GM23338 (cell line): ENCODE measurements around the gene NRF1. TPM values are rescaled to one million over a fixed set of nuclear protein-coding genes. Genes with fewer than 3 reads are reported as not detected.
A peak's percentile ranks its signal among the peaks of the same experiment; 100 is the strongest.

ENCODE experiments used
- ATAC-seq: fragments of 200-7000 bp; cut with Tn5 transposase; 3 replicates; pipeline ENCODE4 v1.9.1; 2020
- DNase-seq: peaks from one replicate; pipeline ENCODE4 v3.0.0-alpha.2; 2015; ENCODE audit warnings: low spot score
- H2AFZ ChIP-seq: fragments of 200-600 bp; sonication (generic); 2 replicates; pipeline ENCODE4 v1.8.0; 2016; ENCODE audit warnings: antibody characterized with exemption, mild to moderate bottlenecking, moderate library complexity
- H3F3A ChIP-seq: fragments of 200-600 bp; sonication (generic); replicated peaks from 2 replicates; pipeline ENCODE4 v1.8.0; 2017; ENCODE audit warnings: antibody characterized with exemption, mixed run types, low read depth
- H3K27ac ChIP-seq: fragments of 200-600 bp; sonication (generic); 2 replicates; pipeline ENCODE4 v1.6.1; 2016; ENCODE audit warnings: low read depth
- H3K27me3 ChIP-seq: fragments of 200-600 bp; sonication (generic); 2 replicates; pipeline ENCODE4 v1.8.0; 2016; ENCODE audit warnings: mild to moderate bottlenecking, mixed run types, moderate library complexity; ENCODE audit not compliant: insufficient read depth
- H3K36me3 ChIP-seq: fragments of 200-600 bp; sonication (generic); 2 replicates; pipeline ENCODE4 v1.8.0; 2016; ENCODE audit warnings: mild to moderate bottlenecking; ENCODE audit not compliant: insufficient read depth
- H3K4me1 ChIP-seq: fragments of 200-600 bp; sonication (generic); 2 replicates; pipeline ENCODE4 v1.8.0; 2016; ENCODE audit warnings: mild to moderate bottlenecking, moderate library complexity; ENCODE audit not compliant: insufficient read depth
- H3K4me2 ChIP-seq: fragments of 200-600 bp; sonication (generic); 2 replicates; pipeline ENCODE4 v1.7.1; 2017; ENCODE audit warnings: mixed run types
- H3K4me3 ChIP-seq: fragments of 200-600 bp; sonication (generic); 2 replicates; pipeline ENCODE4 v1.6.1; 2016; ENCODE audit warnings: mixed run types
- H3K79me2 ChIP-seq: fragments of 200-600 bp; sonication (generic); replicated peaks from 2 replicates; pipeline ENCODE4 v1.8.0; 2017; ENCODE audit warnings: mild to moderate bottlenecking; ENCODE audit not compliant: insufficient read depth
- H3K9me2 ChIP-seq: fragments of 200-600 bp; sonication (generic); 2 replicates; pipeline ENCODE4 v1.8.0; 2017; ENCODE audit not compliant: insufficient read depth
- H4K20me1 ChIP-seq: fragments of 200-600 bp; sonication (generic); replicated peaks from 2 replicates; pipeline ENCODE4 v1.8.0; 2017; ENCODE audit warnings: mild to moderate bottlenecking; ENCODE audit not compliant: insufficient read depth
- H3K27ac Mint-ChIP-seq: 2 replicates; pipeline ENCODE4 v1.8.0; 2020; ENCODE audit warnings: inconsistent platforms, mild to moderate bottlenecking, moderate library complexity, mixed read lengths
- H3K27me3 Mint-ChIP-seq: 3 replicates; pipeline ENCODE4 v1.8.0; 2022; ENCODE audit warnings: low read depth, mild to moderate bottlenecking, moderate library complexity, mixed read lengths, inconsistent platforms; ENCODE audit not compliant: insufficient read depth, poor library complexity
- H3K36me3 Mint-ChIP-seq: 3 replicates; pipeline ENCODE4 v1.8.0; 2021; ENCODE audit warnings: low read depth, mild to moderate bottlenecking, inconsistent platforms, moderate library complexity, mixed read lengths
- H3K4me1 Mint-ChIP-seq: 3 replicates; pipeline ENCODE4 v1.8.0; 2020; ENCODE audit warnings: mild to moderate bottlenecking, inconsistent platforms, mixed read lengths
- H3K4me3 Mint-ChIP-seq: 3 replicates; pipeline ENCODE4 v1.8.0; 2021; ENCODE audit warnings: moderate library complexity, mild to moderate bottlenecking, inconsistent platforms, mixed read lengths
- H3K9me3 Mint-ChIP-seq: 3 replicates; pipeline ENCODE4 v1.8.0; 2020; ENCODE audit warnings: moderate library complexity, mild to moderate bottlenecking, inconsistent platforms, mixed read lengths
- CREB1 ChIP-seq: fragments of 250-450 bp; sonication (Bioruptor Pico); IDR thresholded peaks from 2 replicates; pipeline ENCODE4 v1.5.0; 2020; ENCODE audit warnings: low read depth, mild to moderate bottlenecking, moderate library complexity
- EZH2 ChIP-seq: fragments of 200-600 bp; sonication (generic); IDR thresholded peaks from one replicate; pipeline ENCODE4 v1.8.0; 2017; ENCODE audit warnings: antibody characterized with exemption, mild to moderate bottlenecking, low read depth; ENCODE audit not compliant: unreplicated experiment
- EZH2phosphoT487 ChIP-seq: fragments of 200-600 bp; sonication (generic); IDR thresholded peaks from one replicate; pipeline ENCODE4 v1.8.1; 2018; ENCODE audit warnings: antibody characterized with exemption; ENCODE audit not compliant: unreplicated experiment
- JUNB ChIP-seq: IDR thresholded peaks from one replicate; pipeline ENCODE4 v1.6.1; 2016; ENCODE audit warnings: antibody characterized with exemption; ENCODE audit not compliant: unreplicated experiment
- NANOG ChIP-seq: IDR thresholded peaks from 2 replicates; pipeline ENCODE4 v1.6.1; 2016; ENCODE audit warnings: antibody characterized with exemption, borderline replicate concordance
- POLR2AphosphoS5 ChIP-seq: IDR thresholded peaks from 2 replicates; pipeline ENCODE4 v1.6.1; 2016; ENCODE audit warnings: antibody characterized with exemption, low read depth
- STAT1 ChIP-seq: IDR thresholded peaks from one replicate; pipeline ENCODE4 v1.6.1; 2016; ENCODE audit warnings: antibody characterized with exemption; ENCODE audit not compliant: unreplicated experiment
- ZNF114 ChIP-seq: fragments of 250-450 bp; sonication (Bioruptor Pico); IDR thresholded peaks from 2 replicates; pipeline ENCODE4 v1.5.0; 2020; ENCODE audit warnings: mild to moderate bottlenecking, moderate library complexity
- ZNF331 ChIP-seq: fragments of 250-450 bp; sonication (Bioruptor Pico); IDR thresholded peaks from 2 replicates; pipeline ENCODE4 v1.5.0; 2020; ENCODE audit warnings: low read depth, mild to moderate bottlenecking, moderate library complexity
- polyA plus RNA-seq: library from polyadenylated mRNA; unstranded; fragments of >200 nt; fragmentation: Nextera tagmentation; extraction: Ambion mirVana; gene quantifications from 2 replicates; pipeline ENCODE4 v1.2.1, GENCODE V29; 2016
- total RNA-seq: library from RNA; depleted of rRNA; stranded (reverse); fragments of >200 nt; shearing (Covaris generic); gene quantifications from 2 replicates; pipeline ENCODE4 v1.2.3, GENCODE V29; 2014
- TF ChIP-seq, protein P1 (sequence below): IDR thresholded peaks from one replicate; pipeline ENCODE4 v1.6.1; 2018; ENCODE audit warnings: antibody characterized with exemption; ENCODE audit not compliant: unreplicated experiment
- TF ChIP-seq, protein P2 (sequence below): fragments of 250-450 bp; sonication (Bioruptor Pico); IDR thresholded peaks from 2 replicates; pipeline ENCODE4 v1.5.0; 2020; ENCODE audit warnings: mild to moderate bottlenecking, moderate library complexity
- TF ChIP-seq, protein P3 (sequence below): IDR thresholded peaks from 2 replicates; pipeline ENCODE4 v1.6.1; 2016; ENCODE audit warnings: antibody characterized with exemption
- TF ChIP-seq, protein P4 (sequence below), 2 experiments: fragments of 200-600 bp in 1 of 2; sonication (generic) in 1 of 2; conservative IDR thresholded peaks; 2 replicates each; pipeline versions ENCODE4 v1.5.1 to v1.6.1; 2016 to 2017; ENCODE audit warnings: antibody characterized with exemption in 2 of 2, low read depth in 2 of 2, mild to moderate bottlenecking in 2 of 2, moderate library complexity in 1 of 2

The NRF1 gene
- total and polyA plus RNA-seq, 2 experiments from 2014 or later: 5.3 to 24.6 TPM

DNA sequence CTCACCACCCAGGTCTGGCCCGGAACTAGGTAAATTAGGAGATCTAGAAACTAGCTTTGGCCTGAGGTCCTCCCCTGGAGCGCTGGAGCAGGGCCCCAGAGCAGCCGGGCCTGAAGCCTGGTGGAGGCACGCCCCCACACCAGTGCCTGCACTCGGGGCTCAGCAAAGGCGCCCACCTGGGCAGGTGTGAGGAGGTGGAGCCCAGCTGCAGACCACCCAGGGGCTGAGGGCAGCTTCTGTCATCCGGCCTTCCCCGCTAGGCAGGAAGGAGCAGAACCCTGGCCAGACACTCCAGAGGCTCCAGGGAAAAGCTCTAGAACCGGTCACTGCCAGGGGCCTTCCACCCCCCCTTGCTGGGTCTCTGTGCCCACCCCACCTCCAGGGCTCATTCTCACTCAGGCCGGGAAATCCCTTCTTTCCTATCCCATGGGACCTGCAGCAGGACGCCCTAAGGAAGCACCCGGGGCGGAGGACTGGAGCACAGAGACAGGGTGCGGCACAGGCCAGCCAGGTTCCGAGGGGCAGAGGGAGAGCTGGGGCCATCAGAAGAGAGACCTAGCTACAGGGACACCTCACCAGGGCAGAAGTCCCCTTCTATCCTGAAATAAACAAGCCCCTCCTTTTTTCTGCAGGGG lies 161.2 kb downstream of the NRF1 start:
- peaks cover 34% of the 10 kb centered on the region for H3K27me3 Mint-ChIP-seq
- TF ChIP-seq, protein P1, sequence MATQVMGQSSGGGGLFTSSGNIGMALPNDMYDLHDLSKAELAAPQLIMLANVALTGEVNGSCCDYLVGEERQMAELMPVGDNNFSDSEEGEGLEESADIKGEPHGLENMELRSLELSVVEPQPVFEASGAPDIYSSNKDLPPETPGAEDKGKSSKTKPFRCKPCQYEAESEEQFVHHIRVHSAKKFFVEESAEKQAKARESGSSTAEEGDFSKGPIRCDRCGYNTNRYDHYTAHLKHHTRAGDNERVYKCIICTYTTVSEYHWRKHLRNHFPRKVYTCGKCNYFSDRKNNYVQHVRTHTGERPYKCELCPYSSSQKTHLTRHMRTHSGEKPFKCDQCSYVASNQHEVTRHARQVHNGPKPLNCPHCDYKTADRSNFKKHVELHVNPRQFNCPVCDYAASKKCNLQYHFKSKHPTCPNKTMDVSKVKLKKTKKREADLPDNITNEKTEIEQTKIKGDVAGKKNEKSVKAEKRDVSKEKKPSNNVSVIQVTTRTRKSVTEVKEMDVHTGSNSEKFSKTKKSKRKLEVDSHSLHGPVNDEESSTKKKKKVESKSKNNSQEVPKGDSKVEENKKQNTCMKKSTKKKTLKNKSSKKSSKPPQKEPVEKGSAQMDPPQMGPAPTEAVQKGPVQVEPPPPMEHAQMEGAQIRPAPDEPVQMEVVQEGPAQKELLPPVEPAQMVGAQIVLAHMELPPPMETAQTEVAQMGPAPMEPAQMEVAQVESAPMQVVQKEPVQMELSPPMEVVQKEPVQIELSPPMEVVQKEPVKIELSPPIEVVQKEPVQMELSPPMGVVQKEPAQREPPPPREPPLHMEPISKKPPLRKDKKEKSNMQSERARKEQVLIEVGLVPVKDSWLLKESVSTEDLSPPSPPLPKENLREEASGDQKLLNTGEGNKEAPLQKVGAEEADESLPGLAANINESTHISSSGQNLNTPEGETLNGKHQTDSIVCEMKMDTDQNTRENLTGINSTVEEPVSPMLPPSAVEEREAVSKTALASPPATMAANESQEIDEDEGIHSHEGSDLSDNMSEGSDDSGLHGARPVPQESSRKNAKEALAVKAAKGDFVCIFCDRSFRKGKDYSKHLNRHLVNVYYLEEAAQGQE: no peak
- TF ChIP-seq, protein P2, sequence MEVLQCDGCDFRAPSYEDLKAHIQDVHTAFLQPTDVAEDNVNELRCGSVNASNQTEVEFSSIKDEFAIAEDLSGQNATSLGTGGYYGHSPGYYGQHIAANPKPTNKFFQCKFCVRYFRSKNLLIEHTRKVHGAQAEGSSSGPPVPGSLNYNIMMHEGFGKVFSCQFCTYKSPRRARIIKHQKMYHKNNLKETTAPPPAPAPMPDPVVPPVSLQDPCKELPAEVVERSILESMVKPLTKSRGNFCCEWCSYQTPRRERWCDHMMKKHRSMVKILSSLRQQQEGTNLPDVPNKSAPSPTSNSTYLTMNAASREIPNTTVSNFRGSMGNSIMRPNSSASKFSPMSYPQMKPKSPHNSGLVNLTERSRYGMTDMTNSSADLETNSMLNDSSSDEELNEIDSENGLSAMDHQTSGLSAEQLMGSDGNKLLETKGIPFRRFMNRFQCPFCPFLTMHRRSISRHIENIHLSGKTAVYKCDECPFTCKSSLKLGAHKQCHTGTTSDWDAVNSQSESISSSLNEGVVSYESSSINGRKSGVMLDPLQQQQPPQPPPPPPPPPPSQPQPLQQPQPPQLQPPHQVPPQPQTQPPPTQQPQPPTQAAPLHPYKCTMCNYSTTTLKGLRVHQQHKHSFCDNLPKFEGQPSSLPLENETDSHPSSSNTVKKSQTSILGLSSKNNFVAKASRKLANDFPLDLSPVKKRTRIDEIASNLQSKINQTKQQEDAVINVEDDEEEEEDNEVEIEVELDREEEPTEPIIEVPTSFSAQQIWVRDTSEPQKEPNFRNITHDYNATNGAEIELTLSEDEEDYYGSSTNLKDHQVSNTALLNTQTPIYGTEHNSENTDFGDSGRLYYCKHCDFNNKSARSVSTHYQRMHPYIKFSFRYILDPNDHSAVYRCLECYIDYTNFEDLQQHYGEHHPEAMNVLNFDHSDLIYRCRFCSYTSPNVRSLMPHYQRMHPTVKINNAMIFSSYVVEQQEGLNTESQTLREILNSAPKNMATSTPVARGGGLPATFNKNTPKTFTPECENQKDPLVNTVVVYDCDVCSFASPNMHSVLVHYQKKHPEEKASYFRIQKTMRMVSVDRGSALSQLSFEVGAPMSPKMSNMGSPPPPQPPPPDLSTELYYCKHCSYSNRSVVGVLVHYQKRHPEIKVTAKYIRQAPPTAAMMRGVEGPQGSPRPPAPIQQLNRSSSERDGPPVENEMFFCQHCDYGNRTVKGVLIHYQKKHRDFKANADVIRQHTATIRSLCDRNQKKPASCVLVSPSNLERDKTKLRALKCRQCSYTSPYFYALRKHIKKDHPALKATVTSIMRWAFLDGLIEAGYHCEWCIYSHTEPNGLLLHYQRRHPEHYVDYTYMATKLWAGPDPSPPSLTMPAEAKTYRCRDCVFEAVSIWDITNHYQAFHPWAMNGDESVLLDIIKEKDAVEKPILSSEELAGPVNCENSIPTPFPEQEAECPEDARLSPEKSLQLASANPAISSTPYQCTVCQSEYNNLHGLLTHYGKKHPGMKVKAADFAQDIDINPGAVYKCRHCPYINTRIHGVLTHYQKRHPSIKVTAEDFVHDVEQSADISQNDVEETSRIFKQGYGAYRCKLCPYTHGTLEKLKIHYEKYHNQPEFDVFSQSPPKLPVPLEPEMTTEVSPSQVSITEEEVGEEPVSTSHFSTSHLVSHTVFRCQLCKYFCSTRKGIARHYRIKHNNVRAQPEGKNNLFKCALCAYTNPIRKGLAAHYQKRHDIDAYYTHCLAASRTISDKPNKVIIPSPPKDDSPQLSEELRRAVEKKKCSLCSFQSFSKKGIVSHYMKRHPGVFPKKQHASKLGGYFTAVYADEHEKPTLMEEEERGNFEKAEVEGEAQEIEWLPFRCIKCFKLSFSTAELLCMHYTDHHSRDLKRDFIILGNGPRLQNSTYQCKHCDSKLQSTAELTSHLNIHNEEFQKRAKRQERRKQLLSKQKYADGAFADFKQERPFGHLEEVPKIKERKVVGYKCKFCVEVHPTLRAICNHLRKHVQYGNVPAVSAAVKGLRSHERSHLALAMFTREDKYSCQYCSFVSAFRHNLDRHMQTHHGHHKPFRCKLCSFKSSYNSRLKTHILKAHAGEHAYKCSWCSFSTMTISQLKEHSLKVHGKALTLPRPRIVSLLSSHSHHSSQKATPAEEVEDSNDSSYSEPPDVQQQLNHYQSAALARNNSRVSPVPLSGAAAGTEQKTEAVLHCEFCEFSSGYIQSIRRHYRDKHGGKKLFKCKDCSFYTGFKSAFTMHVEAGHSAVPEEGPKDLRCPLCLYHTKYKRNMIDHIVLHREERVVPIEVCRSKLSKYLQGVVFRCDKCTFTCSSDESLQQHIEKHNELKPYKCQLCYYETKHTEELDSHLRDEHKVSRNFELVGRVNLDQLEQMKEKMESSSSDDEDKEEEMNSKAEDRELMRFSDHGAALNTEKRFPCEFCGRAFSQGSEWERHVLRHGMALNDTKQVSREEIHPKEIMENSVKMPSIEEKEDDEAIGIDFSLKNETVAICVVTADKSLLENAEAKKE (CRISPR knock-in tag): no peak
- TF ChIP-seq STAT1: no peak
- no peak for TF ChIP-seq EZH2
- no peak for TF ChIP-seq ZNF331 (CRISPR knock-in tag)
- no peak for TF ChIP-seq EZH2phosphoT487
- TF ChIP-seq CREB1: no peak
- TF ChIP-seq, protein P3, sequence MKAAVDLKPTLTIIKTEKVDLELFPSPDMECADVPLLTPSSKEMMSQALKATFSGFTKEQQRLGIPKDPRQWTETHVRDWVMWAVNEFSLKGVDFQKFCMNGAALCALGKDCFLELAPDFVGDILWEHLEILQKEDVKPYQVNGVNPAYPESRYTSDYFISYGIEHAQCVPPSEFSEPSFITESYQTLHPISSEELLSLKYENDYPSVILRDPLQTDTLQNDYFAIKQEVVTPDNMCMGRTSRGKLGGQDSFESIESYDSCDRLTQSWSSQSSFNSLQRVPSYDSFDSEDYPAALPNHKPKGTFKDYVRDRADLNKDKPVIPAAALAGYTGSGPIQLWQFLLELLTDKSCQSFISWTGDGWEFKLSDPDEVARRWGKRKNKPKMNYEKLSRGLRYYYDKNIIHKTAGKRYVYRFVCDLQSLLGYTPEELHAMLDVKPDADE: no peak
- no peak for TF ChIP-seq ZNF114
- no peak for TF ChIP-seq JUNB
- no peak for TF ChIP-seq NANOG
- no peak for TF ChIP-seq POLR2AphosphoS5
- TF ChIP-seq, protein P4, sequence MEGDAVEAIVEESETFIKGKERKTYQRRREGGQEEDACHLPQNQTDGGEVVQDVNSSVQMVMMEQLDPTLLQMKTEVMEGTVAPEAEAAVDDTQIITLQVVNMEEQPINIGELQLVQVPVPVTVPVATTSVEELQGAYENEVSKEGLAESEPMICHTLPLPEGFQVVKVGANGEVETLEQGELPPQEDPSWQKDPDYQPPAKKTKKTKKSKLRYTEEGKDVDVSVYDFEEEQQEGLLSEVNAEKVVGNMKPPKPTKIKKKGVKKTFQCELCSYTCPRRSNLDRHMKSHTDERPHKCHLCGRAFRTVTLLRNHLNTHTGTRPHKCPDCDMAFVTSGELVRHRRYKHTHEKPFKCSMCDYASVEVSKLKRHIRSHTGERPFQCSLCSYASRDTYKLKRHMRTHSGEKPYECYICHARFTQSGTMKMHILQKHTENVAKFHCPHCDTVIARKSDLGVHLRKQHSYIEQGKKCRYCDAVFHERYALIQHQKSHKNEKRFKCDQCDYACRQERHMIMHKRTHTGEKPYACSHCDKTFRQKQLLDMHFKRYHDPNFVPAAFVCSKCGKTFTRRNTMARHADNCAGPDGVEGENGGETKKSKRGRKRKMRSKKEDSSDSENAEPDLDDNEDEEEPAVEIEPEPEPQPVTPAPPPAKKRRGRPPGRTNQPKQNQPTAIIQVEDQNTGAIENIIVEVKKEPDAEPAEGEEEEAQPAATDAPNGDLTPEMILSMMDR (conservative IDR thresholded peaks at IDR 0.05; ENCODE audit: low read depth in 2 of 2): no peak
- H3K27me3 ChIP-seq: peaks cover 10% of the 10 kb centered on the region
- 0 out of 3 replicates have a peak overlapping the region, but pooled peaks have one; percentile 4 for H3K4me3 Mint-ChIP-seq
- H3F3A ChIP-seq: peaks cover 17% of the 10 kb centered on the region
- peaks cover 83% of the 10 kb centered on the region for H3K4me1 Mint-ChIP-seq
- H3K9me2 ChIP-seq: no peaks in the 10 kb centered on the region
- peaks cover 62% of the 10 kb centered on the region for H3K4me1 ChIP-seq
- H3K36me3 Mint-ChIP-seq: peaks cover 37% of the 10 kb centered on the region
- H3K4me3 ChIP-seq: no peak overlapping the region
- H2AFZ ChIP-seq: no peak overlapping the region
- H4K20me1 ChIP-seq: peaks cover 3% of the 10 kb centered on the region
- peak overlapping the region; percentile 69; the same call in 1 of the 2 replicates for H3K27ac ChIP-seq
- H3K4me2 ChIP-seq: peak overlapping the region; percentile 100
- peaks cover 68% of the 10 kb centered on the region for H3K79me2 ChIP-seq
- H3K27ac Mint-ChIP-seq: no peak overlapping the region
- H3K36me3 ChIP-seq: no peaks in the 10 kb centered on the region
- no peak for DNase-seq
- no peaks in the 10 kb centered on the region for H3K9me3 Mint-ChIP-seq
- ATAC-seq: peak; percentile 3
